C4-2B (cell line): ENCODE measurements around the gene PLEKHS1.

ENCODE experiments used
- H3K27ac ChIP-seq: fragments of 450-650 bp; 2 replicates; pipeline ENCODE4 v1.5.1; 2017
- CTCF ChIP-seq: fragments of 450-650 bp; conservative IDR thresholded peaks from 2 replicates; pipeline ENCODE4 v1.5.1; 2017; ENCODE audit warnings: mild to moderate bottlenecking
- ZFX ChIP-seq: fragments of 450-650 bp; IDR thresholded peaks from 2 replicates; pipeline ENCODE4 v1.6.1; 2017

Gene PLEKHS1

GRCh38 chr10:113775686-113776294 lies 24.3 kb downstream of the PLEKHS1 start:
- no peak overlapping the region for H3K27ac ChIP-seq
- TF ChIP-seq CTCF = no peak
- no peak for TF ChIP-seq ZFX

GRCh38 chr10:113776553-113776952 lies 25.1 kb downstream of the PLEKHS1 start:
- H3K27ac ChIP-seq = no peak overlapping the region
- TF ChIP-seq CTCF (no peak), ZFX (no peak)

GRCh38 chr10:113780681-113781250 lies 29.3 kb downstream of the PLEKHS1 start:
- TF ChIP-seq CTCF (peak; percentile 36), ZFX (no peak)
- no peak overlapping the region for H3K27ac ChIP-seq

GRCh38 chr10:113782367-113782766 lies 30.9 kb downstream of the PLEKHS1 start:
- TF ChIP-seq CTCF = no peak
- no peak for TF ChIP-seq ZFX
- no peak overlapping the region for H3K27ac ChIP-seq

- TF ChIP-seq ZFX (no peak), CTCF (no peak)
- no peak overlapping the region for H3K27ac ChIP-seq
Measured at GRCh38 chr10:113782986-113783704, 31.7 kb downstream of the PLEKHS1 start.

- H3K27ac ChIP-seq = peak overlapping the region; percentile 32
- TF ChIP-seq ZFX (no peak), CTCF (no peak)
Measured at GRCh38 chr10:113788604-113789083, 37.2 kb downstream of the PLEKHS1 start.

- no peak overlapping the region for H3K27ac ChIP-seq
- TF ChIP-seq CTCF (no peak), ZFX (no peak)
Measured at GRCh38 chr10:113791691-113792090, 40.2 kb downstream of the PLEKHS1 start.
